ENCODE measurements around the gene EID1.

GRCh38 chr15:48913141-48913540 lies 35.2 kb downstream of the EID1 start:
- no peak for TF ChIP-seq CTCF (IDR thresholded peaks at IDR 0.05)
- no peak for TF ChIP-seq TAF1 (IDR thresholded peaks at IDR 0.05; ENCODE audit: borderline replicate concordance, low read depth, low read length)
- no peak for TF ChIP-seq SMC3 (IDR thresholded peaks at IDR 0.05; ENCODE audit: low read depth, low read length)
- no peak for TF ChIP-seq YY1 (IDR thresholded peaks at IDR 0.05; ENCODE audit: low read depth)
- no peak for TF ChIP-seq ELF1 (IDR thresholded peaks at IDR 0.05)
- no peak for TF ChIP-seq EP300 (IDR thresholded peaks at IDR 0.05; ENCODE audit: borderline replicate concordance in 1 of 2, low read depth in 1 of 2, low read length in 1 of 2)
- no peak for TF ChIP-seq FOSL2 (IDR thresholded peaks at IDR 0.05; ENCODE audit: borderline replicate concordance, low read depth)
